ENCODE results near the gene SPATA1.
"Not testable (repeated sequence)": the region's sequence is repeated elsewhere in the genome, so short reads cannot be mapped to it uniquely, and the experiment has no call there.

The SPATA1 gene, protein sequence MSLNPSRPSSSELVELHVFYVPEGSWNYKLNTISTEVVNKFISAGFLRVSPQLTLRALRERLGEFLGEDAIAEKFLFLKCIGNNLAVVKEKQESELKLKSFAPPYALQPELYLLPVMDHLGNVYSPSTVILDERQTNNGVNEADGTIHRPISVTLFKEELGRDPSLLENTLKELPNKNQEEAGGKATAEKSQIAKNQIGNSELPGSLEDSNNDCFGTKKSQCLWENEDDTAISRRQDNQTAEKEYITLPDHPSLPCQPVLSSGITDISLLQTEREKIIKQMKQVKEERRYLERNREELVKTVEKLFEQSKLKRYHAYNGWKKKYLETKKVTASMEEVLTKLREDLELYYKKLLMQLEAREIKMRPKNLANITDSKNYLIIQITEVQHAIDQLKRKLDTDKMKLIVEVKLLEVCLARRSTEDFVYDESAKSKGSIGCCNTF

DNA sequence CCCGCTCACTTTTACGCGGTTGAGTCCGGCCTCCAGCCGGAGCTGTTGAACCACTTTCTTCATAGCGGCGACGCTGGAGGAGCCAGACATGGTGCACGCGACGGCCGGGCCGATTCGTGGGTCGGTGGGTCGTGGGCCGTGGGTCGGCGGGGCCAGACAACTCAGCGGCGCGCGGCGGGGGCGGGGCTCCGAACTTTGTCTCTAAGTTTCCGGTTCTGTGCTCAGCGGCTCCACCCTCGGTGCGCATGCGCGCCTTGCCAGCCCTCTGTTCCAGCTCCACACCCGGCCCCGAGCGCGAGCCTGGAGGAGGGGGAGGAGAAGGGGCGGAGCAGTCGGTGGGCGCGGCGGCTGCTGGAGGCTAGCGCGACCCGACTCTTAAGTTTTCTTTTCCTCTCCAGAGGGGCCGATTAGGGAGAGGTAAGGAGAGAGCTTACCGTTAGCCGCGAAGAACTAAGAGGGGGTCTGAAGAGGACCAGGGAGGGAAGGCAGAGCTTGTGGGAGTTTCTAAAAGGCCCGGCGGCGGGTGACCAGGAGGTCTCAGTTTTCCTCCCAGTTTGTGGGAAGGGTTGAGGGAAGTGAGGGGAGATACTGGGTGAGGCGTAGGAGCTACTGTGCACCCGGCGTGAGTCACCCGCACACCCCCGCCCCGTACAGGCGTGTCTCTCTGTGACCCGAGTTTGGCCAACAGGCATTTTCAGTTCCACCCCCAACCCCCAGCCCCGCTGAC is at the start of gene SPATA1, which contains the start of gene GNG5:
TSS of gene SPATA1 (plus strand) at position 385 of the 727 bp plus-strand sequence. CDS start 9,974 bp downstream, outside the sequence.
TSS of gene GNG5 (minus strand) at position 580 of the 727 bp plus-strand sequence. CDS start at position 90, 490 bp downstream.
- DNase-seq: peak; percentile 95

DNA sequence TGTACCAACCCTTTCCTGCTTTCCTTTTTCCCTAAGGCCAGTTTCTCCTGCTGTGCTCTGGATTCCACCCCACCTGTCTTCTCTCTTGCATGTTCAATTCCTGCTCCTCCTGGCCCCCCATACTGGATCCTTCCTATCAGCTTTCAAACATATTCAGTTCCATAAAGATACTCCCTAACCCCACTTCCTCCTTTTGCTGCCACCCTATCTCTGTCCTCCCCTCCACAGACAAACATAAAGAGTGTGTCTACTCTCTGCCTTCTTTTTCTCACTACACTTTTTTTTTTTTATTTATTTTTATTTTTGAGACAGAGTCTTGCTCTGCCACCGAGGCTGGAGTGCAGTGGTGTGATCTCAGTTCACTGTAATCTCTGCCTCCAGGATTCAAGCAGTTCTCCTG is 44.1 kb upstream of the SPATA1 start:
- DNase-seq: no peak

DNA sequence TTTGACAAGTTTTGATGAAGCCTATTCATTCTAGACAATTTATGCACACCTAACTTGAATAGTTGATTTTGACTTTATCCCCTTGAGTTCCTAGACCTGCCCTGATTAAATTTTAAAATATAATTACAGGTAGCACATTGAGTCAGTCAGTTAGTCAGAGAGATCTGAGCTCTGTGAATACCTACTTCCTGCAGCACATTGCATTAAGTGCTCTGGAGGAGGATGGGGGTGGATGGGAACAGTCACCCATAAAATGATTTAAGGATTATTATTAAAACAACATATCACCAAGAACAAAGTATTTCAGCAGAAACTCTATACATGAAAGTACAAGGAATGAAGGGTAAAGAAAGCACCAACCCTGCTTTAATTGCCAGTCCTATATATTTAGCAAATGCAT is 38.9 kb upstream of the SPATA1 start:
- DNase-seq: no peak

DNA sequence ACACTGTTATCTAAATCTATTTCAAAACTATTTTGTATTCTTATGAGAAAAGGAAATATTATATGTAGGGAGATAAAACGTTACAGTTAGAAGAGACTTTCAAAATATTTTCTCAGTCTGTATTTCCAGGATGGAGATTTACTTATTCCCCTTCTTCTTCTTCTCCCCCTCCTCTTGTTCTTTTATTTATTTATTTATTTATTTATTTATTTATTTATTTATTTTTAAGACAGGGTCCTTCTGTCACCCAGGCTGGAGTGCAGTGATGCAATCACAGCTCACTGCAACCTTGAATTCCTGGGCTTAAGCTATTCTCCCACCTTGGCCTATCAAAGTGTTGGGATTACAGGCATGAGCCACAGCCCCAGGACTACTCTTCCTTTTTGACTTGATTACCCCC is 30.0 kb upstream of the SPATA1 start:
- DNase-seq: no peak

DNA sequence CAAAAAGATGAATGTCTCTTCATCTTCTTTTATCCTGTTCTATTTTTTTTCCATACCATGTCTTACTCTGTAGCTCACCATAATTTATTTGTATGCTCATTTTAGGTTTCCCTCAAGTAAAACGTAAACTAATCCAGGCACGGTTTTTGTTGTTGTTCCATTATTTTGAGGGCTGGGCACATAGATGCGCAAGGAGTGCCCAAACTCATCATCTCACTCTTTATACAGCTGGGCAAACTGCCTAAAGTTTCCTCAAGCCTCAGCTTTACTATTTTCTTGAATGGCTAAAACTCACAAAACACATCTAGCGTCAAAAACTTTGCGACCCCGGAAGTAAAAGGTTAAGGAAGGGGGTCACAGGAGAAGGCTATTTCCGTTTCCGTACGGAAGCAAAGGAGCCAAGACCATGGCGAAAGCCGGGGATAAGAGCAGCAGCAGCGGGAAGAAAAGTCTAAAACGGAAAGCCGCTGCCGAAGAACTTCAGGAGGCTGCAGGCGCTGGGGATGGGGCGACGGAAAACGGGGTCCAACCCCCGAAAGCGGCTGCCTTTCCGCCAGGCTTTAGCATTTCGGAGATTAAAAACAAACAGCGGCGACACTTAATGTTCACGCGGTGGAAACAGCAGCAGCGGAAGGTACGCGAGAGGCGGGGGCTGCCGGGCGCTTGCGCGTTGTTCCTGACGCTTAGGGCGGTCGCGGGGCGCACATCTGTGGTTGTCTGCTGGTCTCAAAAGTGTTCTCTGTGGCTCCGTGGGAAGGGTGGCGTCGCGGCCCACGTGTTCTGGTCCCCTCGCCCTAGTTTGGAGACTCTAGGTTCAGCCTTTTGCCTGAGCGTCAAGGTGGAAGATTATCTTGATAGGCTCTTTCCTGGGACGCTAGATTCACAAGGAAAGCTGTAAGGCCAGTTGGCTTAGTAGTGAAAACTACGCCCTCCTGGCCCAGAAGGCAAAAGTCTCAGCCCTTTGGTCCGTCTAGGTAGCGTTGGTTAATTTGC is 27.0 kb upstream of the SPATA1 start, which contains the start of gene RPF1:
TSS of gene RPF1 (plus strand) at position 391 of the 993 bp plus-strand sequence. CDS start at position 407, 16 bp downstream.
- peak; percentile 89 for DNase-seq

DNA sequence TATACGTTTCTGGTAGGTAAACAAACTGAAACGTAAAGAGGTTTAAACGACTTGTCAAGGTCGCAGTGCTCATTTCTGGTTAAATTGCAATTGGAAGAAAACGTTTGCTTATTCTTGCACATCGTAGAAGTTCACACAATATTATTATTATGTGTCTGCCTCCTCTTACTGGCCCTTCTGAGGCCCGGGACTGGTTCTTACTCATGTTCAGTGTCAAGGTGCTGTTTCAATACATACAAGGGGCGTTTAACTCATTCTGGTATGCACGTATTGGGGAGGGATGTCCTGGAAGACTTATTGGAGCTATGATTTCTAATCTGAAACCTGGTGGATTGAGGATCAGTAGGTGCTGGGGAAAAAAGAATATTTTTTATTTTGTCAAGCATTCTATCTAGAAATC is 26.2 kb upstream of the SPATA1 start:
- DNase-seq: peak; percentile 34

DNA sequence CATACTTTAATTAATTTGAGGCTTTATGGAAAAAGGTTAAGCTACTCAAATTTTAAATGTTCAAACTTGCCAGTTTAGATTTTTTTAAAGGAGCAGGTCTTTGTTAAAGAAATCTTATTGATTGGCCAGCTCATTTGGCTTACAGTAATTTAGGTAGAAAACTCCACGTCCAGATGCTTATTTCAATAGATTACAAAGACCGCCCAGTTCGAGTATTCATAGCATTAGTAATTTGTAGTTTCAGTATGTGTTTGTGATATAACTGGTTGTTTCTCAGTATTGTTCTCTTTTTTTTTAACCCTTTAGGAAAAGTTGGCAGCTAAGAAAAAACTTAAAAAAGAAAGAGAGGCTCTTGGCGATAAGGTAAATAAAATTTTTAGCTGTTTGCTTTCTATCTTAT is 25.5 kb upstream of the SPATA1 start:
- DNase-seq: no peak

DNA sequence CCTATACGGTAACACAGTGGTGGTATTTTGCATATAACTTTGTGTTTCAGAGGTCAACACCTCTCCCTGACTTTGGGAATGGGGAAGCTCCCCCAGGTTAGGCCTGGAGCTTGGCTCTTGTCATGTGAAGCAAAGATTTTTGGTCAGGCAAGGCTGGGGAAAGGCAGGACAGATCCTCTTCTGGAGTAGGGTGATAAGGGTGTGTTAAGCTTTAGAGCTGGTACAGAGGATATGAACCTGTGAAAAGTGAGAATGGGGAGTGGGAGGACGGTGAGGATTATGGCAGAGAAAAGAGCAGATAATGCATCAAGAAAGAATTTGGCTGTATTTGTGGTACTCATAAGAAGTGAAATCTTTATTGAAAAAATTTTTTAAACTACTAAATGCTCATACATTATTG is 24.9 kb upstream of the SPATA1 start:
- no peak for DNase-seq

DNA sequence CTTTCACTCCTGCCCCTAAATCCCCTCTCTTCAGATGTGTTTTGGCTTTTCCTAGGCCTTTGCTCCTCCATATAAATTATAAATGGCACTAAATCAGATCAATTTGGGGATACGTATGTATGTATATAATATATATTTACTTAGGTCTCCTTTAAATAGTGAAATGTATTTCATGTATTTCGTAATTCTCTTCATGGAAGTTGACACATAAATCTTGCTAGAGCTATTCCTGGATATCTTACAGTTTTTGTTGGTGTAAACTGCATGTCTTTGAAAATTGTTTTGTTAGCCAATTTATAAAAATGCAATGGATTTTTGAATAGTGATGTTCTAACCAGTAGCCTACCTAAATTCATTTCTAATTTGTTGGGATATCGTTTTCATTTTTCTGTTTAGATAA is 18.1 kb upstream of the SPATA1 start:
- DNase-seq: no peak

DNA sequence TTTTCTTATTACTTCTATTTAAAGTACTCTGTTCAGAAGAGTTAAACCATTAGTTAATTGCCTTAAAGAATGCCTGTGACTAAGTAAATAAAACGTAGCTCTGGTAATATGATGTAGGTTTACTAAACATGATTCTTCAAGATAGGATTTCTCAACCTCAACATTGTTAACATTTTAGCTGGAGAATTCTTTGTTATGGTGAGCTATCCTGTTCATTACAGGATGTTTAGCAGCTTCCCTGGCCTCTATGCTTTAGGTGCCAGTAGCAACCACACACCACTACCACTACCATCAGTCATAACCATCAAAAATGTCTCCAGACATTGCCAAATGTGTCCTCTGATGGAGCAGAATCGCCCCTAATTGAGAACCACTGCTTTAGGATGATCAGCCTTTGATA is 16.4 kb upstream of the SPATA1 start:
- no peak for DNase-seq

DNA sequence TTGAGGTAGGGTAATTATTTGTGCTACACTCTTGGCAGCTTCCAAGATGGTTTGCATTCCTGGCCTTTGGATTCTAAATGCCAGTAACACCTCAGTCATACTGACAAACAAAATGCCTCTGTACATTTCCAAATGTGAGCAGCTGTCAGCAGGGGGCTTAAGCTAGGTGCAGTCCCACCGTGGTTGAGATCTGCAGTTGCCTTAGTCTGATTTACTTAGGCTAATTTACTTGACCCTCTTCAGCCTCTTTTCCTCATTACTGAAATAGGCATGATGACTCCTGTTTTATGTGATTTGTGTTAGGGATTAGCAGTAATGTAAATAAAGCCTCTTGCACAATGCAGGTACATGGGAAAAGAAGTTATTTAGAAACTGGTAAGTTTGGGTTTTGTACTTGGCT is 13.5 kb upstream of the SPATA1 start:
- no peak for DNase-seq

DNA sequence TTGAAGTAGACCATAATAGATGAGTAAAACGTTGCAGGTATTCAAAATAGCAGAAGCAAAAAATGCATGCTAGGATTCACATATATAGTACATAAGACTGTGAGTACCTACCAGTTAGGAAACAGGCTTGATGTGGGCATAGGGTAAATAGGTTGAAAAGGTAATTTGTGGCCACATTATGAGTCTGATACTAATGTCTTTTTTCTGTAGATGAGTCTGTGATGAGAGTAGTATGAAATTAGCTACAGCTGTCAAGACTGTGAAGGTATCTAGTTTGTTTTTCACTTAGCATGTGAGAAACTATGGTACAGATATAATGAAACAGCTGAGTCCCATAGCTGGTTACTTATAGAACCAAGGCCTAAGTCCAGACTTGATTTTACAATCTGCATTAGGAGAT is 12.4 kb upstream of the SPATA1 start:
- no peak for DNase-seq

DNA sequence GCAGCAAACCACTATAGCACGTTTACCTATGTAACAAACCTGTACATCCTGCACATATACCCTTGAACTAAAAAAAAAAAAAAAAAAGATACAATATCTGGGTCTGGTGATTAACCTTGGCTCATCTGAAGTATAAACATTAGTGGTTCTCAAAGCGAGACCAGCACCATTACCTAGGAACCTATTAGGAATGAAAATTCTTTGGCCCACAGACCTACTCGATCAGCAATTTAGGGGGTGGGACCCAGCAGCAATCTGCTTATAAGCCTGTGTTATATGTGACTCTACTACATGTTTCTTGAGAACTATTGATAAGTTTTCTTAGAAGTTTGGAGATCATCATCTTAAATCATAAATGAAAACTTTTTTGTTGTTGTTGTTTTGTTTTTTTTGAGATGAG is 9.7 kb upstream of the SPATA1 start:
- DNase-seq: no peak

DNA sequence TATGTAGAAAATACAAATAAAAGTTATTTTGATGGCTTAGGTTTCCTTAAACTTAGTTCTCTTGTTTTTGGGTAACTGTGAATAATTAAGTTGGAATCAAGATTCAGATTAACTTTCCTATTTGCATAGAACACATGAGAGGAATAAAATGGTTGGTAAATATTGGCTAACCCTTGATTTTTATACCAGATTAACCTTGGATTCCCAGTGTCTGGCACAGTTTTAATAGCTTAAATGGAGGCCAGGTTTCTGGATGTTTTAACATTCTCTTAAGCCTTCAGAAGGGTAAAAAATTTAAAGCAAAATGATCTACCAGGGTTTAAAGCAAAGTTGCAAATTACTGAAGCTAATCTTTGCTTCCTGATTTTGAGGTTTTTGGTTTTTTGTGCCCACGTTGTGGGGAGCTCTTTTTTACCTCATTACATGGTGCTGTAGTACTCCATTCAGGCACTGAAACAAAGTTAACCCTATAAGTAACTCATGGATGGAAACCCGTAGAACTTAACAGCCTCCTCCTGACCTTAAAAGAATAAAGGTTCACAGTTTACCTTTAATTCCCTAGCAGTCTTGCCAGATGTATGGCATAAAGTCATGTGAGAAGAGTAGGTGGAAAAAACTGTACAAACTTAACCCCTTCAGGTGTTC is 8.4 kb upstream of the SPATA1 start:
- DNase-seq: no peak

DNA sequence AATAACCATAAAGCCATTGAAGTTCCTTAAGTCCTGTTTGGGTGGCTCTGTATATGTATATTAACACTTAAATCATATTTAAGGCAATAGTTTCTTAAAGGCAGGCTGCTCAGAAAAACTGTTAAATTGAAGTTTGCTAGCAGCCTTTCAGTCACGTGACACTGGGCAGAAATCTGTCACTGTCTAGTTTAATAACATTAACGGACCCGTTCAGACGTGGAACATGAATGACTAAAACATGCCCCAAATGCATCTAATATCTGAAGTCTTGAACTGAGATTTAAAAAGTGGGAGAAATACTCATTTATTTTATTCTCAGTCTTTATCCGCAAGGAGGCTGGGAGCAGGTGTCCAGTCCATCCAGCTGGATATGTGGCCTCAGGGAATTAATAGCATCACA is 3.3 kb upstream of the SPATA1 start:
- no peak for DNase-seq

DNA sequence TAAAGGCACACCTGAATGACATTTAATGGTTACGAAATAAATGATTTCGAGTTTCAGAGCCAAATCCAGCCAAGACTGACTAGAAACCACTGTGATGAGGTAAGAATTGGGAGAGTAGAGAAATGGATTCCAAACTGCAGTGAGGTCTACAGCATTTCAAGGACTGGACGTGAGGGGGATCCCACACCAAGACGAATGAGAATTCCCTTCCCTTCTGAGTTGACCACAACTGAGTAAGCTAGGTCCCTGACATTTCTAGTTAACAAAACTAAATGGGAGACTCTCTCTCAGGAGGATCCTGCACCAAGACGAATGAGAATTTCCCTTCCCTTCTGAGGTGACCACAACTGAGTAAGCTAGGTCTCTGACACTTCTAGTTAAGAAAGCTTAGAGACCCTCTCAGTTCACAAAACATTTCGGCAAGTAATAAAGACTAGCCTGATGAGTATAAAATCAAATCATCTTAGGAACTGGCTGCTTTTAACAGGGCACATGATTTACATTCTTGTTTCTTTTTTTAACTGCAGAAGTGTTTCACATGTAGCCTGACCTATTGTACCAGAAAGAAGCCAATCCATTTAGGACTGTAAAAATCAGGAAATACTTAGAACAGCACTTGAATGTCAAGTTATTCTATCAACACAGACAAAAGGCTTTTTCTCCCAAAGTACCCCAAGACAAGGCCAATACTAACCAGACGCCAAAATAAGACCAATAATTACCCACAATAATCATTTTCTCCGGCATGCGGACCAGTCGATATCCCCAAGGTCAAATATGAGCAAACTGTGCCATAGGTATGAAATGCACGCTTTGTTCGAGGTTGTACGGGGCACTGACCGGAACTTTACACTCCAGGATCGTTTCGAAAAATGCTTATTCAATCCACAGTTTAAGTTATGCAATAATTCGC is 1.4 kb upstream of the SPATA1 start:
- DNase-seq: peak; percentile 43

DNA sequence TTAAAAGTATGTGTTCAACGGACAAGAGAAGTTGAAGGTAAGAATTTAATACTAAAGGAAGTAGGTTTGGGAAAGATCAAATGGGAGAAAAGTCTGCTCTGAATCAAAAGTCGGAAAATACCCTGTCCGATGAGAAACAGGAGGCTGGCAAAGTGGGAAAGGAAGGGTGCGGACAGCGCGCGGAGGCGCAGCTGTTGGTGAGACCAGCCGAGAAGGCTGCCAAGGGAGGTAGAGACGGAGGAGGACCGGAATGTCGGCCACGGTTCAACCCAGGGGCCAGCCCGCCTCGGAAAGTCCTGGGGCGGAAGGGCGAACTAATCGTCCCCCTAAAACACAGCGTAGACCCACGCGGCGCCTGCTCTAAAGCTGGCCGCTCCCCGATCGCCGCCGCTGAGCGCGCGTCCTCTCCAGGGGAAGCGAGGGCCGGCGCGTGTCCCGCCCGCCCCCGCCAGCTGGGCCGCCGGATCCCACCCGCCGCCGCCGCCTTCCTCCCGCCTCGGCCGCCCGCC is 639 bp upstream of the SPATA1 start:
- peak; percentile 71 for DNase-seq

DNA sequence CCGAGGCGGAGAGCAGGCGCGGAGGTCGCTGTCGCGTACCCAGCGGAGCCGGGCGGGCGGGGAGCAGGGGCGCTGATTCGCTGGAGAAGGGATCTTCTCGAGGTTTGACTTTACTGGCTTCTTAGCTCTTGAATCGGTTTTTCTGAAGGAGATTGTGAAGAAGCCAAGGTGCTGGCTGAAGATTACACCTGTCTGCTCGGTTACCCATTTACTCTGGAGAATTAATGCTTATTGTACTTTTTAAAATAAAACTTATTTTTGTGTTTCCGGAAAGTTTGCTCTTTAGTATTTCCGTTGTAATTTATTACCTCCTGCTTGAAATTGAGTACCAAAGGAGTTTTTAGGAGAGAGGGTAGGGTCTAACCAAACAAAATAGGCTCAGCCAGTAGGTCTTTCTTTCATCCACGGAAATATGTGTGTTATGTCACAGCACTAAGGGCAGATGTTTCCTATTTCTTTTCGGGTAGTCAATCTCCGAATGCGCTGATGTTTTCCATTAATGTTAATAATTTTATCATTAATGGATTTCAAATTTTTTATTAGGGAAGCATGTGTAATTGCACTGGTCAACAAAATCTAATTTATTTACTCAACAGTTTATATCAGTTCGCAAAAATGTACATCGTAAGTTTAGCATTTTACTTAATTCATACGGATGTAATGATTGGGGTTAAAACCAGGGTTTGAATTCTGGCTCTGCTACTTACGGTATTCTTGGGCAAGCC is 705 bp downstream of the SPATA1 start:
- DNase-seq: no peak

DNA sequence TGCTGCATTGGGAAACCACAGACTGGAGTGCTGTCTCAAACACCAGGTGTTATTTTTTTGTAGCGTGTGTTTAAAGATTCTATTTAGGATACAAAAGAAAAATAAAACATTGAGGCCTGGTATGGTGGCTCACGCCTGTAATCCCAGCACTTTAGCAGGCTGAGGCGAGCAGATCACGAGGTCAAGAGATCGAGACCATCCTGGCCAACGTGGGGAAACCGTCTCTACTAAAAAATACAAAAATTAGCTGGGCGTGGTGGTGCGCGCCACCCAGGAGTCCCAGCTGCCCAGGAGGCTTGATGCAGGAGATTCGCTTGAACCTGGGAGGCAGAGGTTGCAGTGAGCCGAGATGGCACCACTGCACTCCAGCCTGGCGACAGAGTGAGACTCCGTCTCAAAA is 1.7 kb downstream of the SPATA1 start:
- DNase-seq: not testable (repeated sequence)

DNA sequence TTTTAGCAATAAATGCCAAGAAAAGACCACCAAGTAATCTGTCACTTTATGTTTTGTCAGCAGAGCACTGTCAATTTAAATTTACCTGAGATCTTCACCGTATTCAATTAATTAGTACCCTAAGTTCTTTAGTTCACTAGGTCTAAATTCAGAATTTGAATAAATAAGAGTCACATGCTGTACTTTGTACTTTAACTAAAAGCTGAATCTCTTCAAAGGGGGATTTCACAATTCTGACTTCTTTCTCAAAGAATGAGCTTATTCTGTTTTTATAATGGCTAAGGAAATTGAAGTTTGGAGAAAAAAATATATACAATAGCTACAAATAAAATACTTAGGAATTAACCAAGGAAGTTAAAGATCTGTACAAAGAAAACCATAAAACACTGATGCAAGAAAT is 2.3 kb downstream of the SPATA1 start:
- DNase-seq: no peak

Data from NCI-H1105 treated with DMSO at 0.1 percent for 48 hours (cell line).